ENCODE measurements around the gene LRRC56. TPM values are rescaled to one million over a fixed set of nuclear protein-coding genes. Genes with fewer than 3 reads are reported as not detected.

Gene LRRC56
- total RNA-seq, 4 donors from 2014 or later, result 1.7 to 2.4 (median 2.1) TPM

DNA sequence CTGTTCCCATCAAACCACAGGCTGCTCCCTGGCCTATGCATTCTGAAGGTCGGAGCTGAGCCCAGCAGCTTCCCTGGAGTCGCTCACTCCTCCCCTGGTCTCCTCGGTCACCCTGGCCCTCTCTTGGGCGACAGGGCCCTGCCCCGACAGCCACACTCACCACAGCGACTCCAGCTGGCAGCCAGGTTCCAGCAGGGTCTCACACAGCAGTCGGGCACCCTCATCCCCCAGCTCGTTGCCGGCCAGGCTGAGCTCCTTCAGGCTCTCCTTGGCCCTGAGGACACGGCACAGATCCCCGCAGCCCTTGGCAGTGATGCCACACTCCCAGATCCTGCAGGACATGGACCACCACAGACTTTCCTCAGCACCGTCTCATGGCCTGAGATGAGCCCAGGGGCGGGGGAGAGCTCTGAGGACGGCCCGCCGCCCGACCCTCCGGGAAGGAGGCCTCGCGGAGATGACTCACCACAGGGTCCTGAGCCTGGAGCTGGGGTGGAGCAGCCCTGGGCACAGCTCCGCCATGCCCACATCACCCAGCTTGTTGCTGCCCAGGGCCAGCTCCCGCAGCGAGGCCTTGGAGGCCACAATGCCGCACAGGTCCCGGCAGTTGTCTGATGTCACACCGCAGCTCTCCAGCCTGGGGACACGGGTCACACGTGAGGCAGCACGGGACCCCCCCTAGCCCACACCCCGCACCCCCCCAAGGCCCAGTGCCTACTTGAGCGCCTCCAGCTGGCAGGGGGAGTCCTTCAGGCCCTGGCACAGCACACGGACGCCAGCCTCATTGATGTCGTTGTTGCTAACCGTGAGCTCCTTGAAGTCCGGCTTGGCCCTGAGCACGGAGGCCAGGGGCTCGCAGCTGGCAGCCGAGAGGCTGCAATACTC, 38.8 kb upstream of the LRRC56 start:
- WGBS, result 91% methylated on average over 12 of the region's 39 CpGs
- H3K36me3 ChIP-seq, result peaks cover 83% of the 10 kb centered on the region
- no peaks in the 10 kb centered on the region for H3K9me3 ChIP-seq
- TF ChIP-seq POLR2AphosphoS5 (IDR thresholded peaks at IDR 0.05) (no peak), POLR2A (IDR thresholded peaks at IDR 0.05) (no peak), EP300 (IDR thresholded peaks at IDR 0.05) (no peak)
- TF ChIP-seq, protein P1, sequence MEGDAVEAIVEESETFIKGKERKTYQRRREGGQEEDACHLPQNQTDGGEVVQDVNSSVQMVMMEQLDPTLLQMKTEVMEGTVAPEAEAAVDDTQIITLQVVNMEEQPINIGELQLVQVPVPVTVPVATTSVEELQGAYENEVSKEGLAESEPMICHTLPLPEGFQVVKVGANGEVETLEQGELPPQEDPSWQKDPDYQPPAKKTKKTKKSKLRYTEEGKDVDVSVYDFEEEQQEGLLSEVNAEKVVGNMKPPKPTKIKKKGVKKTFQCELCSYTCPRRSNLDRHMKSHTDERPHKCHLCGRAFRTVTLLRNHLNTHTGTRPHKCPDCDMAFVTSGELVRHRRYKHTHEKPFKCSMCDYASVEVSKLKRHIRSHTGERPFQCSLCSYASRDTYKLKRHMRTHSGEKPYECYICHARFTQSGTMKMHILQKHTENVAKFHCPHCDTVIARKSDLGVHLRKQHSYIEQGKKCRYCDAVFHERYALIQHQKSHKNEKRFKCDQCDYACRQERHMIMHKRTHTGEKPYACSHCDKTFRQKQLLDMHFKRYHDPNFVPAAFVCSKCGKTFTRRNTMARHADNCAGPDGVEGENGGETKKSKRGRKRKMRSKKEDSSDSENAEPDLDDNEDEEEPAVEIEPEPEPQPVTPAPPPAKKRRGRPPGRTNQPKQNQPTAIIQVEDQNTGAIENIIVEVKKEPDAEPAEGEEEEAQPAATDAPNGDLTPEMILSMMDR (IDR thresholded peaks at IDR 0.05), result no peak
- H3K4me1 ChIP-seq, result peaks cover 11% of the 10 kb centered on the region
- no peaks in the 10 kb centered on the region for H3K27me3 ChIP-seq
- H3K27ac ChIP-seq, result no peak overlapping the region
- no peak for DNase-seq (ENCODE audit: low spot score in 2 of 2)
- no peak overlapping the region for H3K4me3 ChIP-seq

DNA sequence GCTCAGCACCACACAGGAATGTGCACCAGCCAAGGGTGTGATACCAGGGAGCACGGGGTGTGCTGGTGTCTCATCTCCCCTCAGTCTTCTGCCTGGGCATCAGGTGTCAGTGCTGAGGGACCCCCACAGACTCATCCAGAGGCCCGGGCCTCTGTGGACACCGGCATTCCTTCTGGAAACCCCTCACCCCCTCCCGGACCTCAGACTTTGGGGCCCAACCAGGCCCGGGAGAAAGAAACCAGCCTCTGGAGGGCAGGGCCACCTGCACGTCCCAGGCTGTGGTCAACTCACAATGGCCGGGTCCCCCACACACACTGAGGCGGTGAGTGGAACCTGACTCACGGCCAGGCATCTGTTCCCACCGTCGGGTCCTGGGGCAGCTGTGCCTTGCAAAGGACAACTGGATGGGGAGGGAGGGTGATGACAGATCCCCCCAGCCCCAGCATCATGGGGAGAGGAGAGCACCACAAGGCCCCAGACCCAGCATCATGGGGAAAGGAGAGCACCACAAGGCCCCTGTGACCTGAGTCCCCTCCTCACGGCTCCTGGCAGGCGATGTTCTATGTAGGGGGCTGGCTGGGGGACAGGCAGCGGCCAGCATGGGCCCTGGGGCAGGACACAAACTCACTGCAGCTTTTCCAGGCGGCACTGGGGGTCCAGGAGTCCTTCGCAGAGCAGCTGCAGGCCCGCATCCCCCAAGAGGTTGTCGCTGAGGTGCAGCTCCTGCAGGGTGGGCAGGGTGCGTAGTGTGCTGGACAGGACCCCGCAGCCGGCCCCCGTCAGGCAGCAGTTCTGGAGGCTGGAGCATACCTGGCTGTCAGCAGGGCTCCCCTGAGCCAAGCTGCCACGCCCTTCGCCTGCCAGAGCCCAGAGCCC, 37.9 kb upstream of the LRRC56 start:
- DNase-seq (ENCODE audit: low spot score in 2 of 2), result no peak
- Histone ChIP-seq H3K4me3 (no peak overlapping the region), H3K27ac (no peak overlapping the region), H3K36me3 (peaks cover 74% of the 10 kb centered on the region), H3K4me1 (peaks cover 20% of the 10 kb centered on the region), H3K9me3 (no peaks in the 10 kb centered on the region), H3K27me3 (no peaks in the 10 kb centered on the region)
- TF ChIP-seq POLR2AphosphoS5 (IDR thresholded peaks at IDR 0.05) (no peak), EP300 (IDR thresholded peaks at IDR 0.05) (no peak), POLR2A (IDR thresholded peaks at IDR 0.05) (no peak)
- TF ChIP-seq, protein P1 (IDR thresholded peaks at IDR 0.05), result no peak
- 85% methylated on average over 13 of the region's 24 CpGs for whole genome bisulfite sequencing

DNA sequence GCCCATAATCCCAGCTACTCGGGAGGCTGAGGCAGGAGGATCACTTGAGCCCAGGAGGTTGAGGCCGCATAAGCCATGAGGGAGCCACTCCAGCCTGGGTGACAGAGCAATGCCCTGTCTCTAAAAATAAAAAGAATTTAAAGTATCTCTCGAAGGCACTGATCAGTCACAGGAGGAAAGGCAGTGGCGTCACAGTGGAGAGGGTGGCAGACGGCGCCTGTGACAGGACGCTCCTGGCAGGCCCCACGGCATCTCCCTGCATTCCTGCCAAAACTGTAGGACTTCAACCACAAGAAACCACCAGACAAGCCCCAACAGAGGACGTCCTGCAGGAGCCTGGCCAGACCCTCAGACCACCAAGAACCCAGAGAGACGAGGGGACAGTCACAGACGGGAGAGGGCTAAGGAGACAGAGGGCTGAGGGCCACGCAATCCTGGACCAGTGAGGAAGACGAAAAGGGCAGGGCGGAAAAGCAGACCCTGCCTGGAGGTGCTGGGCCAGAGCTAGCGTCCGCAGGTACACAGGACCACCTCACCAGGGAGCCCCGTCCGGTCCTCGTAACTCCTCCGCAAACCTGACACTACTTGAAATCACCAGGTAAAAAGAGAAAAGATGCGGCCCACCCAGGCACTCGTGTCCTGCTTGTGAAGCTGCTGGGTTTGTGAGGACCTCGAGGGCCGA, 36.2 kb upstream of the LRRC56 start:
- Histone ChIP-seq H3K4me3 (no peak overlapping the region), H3K4me1 (peaks cover 37% of the 10 kb centered on the region), H3K9me3 (no peaks in the 10 kb centered on the region), H3K27me3 (no peaks in the 10 kb centered on the region), H3K36me3 (peaks cover 59% of the 10 kb centered on the region), H3K27ac (no peak overlapping the region)
- WGBS, result 94% methylated on average over 20 of the region's 24 CpGs
- DNase-seq (ENCODE audit: low spot score in 2 of 2), result no peak
- no peak for TF ChIP-seq POLR2A (IDR thresholded peaks at IDR 0.05)

DNA sequence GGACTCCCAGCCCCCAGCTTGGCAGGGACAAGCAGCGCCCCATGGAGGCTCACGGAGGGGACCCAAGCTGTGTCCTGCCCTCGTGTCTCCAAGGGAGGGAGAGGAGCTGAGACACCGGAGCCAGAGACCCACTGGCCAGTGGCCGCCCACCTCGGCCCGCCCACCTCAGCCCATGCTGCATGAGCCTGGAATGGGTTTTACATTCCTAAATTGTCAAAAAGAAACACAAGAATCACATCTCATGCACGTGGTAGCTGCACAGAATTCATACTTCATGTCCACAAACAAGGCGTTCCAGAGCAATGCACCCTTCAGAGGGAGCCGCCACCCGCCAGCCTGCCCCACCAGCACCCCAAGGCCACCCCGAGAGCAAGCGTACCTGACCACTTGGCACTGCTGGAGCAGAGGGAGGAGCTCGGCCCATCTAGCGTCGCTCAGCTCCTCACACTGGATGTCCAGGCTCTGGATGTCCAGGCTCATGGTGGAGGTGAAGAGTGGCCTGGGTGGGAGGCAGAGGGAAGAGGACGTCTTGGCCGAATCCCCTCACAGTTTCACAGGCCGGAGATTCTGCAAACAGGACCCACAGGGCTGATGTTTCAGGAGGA, 35.5 kb upstream of the LRRC56 start:
- Histone ChIP-seq H3K36me3 (peaks cover 52% of the 10 kb centered on the region), H3K9me3 (no peaks in the 10 kb centered on the region), H3K4me3 (no peak overlapping the region), H3K4me1 (peaks cover 37% of the 10 kb centered on the region), H3K27me3 (no peaks in the 10 kb centered on the region), H3K27ac (no peak overlapping the region)
- no peak for DNase-seq (ENCODE audit: low spot score in 2 of 2)
- 84% methylated on average over 9 of the region's 19 CpGs for WGBS
- TF ChIP-seq, protein P1 (IDR thresholded peaks at IDR 0.05), result no peak
- TF ChIP-seq EP300 (IDR thresholded peaks at IDR 0.05) (no peak), POLR2A (IDR thresholded peaks at IDR 0.05) (no peak), POLR2AphosphoS5 (IDR thresholded peaks at IDR 0.05) (no peak)

Measured in suprapubic skin (tissue), 4 donors.